Measurements from ENCODE around the gene PYCARD. TPM values are rescaled to one million over a fixed set of nuclear protein-coding genes. Genes with fewer than 3 reads are reported as not detected.
"Not testable (repeated sequence)": the region's sequence is repeated elsewhere in the genome, so short reads cannot be mapped to it uniquely, and the experiment has no call there.

The PYCARD gene
- total RNA-seq, 4 donors from 2014 or later: 53.0 to 70.7 (median 63.9) TPM

DNA sequence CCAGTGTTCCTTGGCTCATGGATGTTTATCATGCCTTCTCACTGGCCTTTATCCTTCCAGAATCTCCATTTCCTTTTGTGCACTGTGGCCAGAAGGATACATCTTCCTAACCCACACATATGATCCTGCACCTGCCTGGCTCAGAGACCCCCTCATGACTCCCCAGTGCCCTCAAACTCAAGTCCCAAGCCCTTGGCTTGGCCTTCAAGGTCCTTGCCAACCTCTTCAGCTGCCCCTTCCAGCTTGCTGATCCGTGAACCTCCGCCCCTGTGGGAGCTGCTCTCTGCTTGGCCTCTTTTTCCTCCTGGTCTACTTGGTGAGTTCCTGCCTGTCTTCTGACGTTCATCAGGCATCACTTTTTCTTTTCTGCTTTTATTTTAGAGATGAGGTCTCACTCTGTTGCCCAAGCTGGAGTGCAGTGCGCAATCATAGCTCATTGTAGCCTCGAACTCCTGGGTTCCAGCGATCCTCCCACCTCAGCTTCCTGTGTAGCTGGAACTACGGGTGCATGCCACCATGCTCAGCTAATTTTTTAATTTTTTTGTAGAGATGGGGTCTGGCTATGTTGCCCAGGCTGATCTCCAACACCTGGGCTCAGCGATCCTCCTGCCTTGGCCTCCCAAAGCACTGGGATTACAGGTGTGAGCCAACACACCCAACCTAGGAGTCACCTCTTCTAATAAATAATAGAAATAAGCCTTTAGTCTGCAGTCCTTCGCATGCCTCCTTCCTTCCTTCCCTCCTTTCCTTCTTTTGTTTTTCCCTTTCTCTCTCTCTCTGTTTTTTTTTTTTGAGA, 2.5 kb upstream of the PYCARD start:
- Histone ChIP-seq H3K36me3 (peaks cover 0 to 5% (median 0%) of the 10 kb centered on the region in 3 donors), H3K4me3 (no peak overlapping the region), H3K9me3 (no peaks in the 10 kb centered on the region), H3K4me1 (peaks cover 25 to 66% (median 28%) of the 10 kb centered on the region in 3 donors), H3K27ac (no peak overlapping the region), H3K27me3 (peaks cover 0 to 26% (median 0%) of the 10 kb centered on the region in 4 donors)
- no peak for DNase-seq
- intact Hi-C loops (cut with DNase I): no loop called here
- TF ChIP-seq CTCF (IDR thresholded peaks at IDR 0.05) (no peak), POLR2A (IDR thresholded peaks at IDR 0.05) (no peak)
- 85 to 86% methylated on average over 8 to 9 of the region's 9 CpGs for WGBS, 2 donors

- intact Hi-C loops (cut with DNase I): no loop called here
- WGBS, 2 donors: 16% methylated on average over 4 to 21 of the region's 35 CpGs
- H3K4me3 ChIP-seq: peak overlapping the region; percentile 50 to 85 (median 66)
- H3K36me3 ChIP-seq: peaks cover 0 to 23% (median 0%) of the 10 kb centered on the region in 3 donors
- no peaks in the 10 kb centered on the region for H3K9me3 ChIP-seq
- no peak for DNase-seq
- H3K4me1 ChIP-seq: peaks cover 25 to 63% (median 28%) of the 10 kb centered on the region in 3 donors
- peak overlapping the region; percentile 68 to 80 (median 73) for H3K27ac ChIP-seq
- TF ChIP-seq POLR2A (IDR thresholded peaks at IDR 0.05) (peak in 1 of 4 donors; percentile 27), CTCF (IDR thresholded peaks at IDR 0.05) (no peak)
- H3K27me3 ChIP-seq: peaks cover 0 to 11% (median 0%) of the 10 kb centered on the region in 4 donors
These were observed 762 bp downstream of the PYCARD start for GRCh38 chr16:31201582-31202413.

GRCh38 chr16:31200821-31201568, 1.6 kb downstream of the PYCARD start:
- no peak for TF ChIP-seq CTCF (IDR thresholded peaks at IDR 0.05)
- TF ChIP-seq POLR2A (IDR thresholded peaks at IDR 0.05): no peak
- H3K27me3 ChIP-seq: peaks cover 0 to 7% (median 0%) of the 10 kb centered on the region in 4 donors
- DNase-seq: no peak
- H3K9me3 ChIP-seq: no peaks in the 10 kb centered on the region
- peak overlapping the region; percentile 68 to 80 (median 73) for H3K27ac ChIP-seq
- peaks cover 25 to 59% (median 28%) of the 10 kb centered on the region in 3 donors for H3K4me1 ChIP-seq
- intact Hi-C loops (cut with DNase I): no loop called here
- WGBS, 2 donors: 25 to 45% methylated on average over 6 to 7 of the region's 8 CpGs
- H3K4me3 ChIP-seq: peak overlapping the region; percentile 50 to 85 (median 66)
- peaks cover under 1 to 31% (median 3%) of the 10 kb centered on the region in 3 donors for H3K36me3 ChIP-seq

DNA sequence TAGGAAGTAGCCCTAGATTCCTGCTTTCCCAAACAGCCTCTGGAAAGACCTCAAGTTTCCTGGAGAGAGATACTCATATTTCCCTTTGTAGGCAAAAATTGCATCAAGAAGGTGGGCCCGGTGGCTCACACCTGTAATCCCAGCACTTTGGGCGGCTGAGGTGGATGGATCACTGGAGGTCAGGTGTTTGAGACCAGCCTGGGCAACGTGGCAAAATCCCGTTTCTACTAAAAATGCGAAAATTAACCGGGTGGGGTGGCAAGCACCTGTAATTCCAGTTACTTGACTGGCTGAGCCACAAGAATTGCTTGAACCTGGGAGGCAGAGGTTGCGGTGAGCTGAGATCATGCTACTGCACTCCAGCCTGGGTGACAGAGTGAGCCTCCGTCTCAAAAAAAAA, 2.4 kb downstream of the PYCARD start:
- 66 to 67% methylated on average over 8 of the region's 8 CpGs for WGBS, 2 donors
- intact Hi-C loops (cut with DNase I); H3K9me3 ChIP-seq; H3K27ac ChIP-seq; H3K4me3 ChIP-seq; DNase-seq; H3K27me3 ChIP-seq: not testable (repeated sequence)
- Histone ChIP-seq H3K4me1 (peaks cover 25 to 59% (median 28%) of the 10 kb centered on the region in 3 donors), H3K36me3 (peaks cover 6 to 40% (median 9%) of the 10 kb centered on the region in 3 donors)

- TF ChIP-seq CTCF (IDR thresholded peaks at IDR 0.05): no peak
- no peak for TF ChIP-seq POLR2A (IDR thresholded peaks at IDR 0.05)
- WGBS, 2 donors: 87 to 94% methylated on average over 5 of the region's 5 CpGs
- no peak for DNase-seq
- H3K9me3 ChIP-seq: no peaks in the 10 kb centered on the region
- no peak overlapping the region for H3K27ac ChIP-seq
- H3K27me3 ChIP-seq: no peaks in the 10 kb centered on the region
- peaks cover 25 to 59% (median 28%) of the 10 kb centered on the region in 3 donors for H3K4me1 ChIP-seq
- H3K36me3 ChIP-seq: peaks cover 6 to 46% (median 12%) of the 10 kb centered on the region in 3 donors
- no peak overlapping the region for H3K4me3 ChIP-seq
- intact Hi-C loops (cut with DNase I): no loop called here
These were observed 3.0 kb downstream of the PYCARD start for GRCh38 chr16:31199430-31200041.

Data from esophagus squamous epithelium (tissue), 5 donors.